Mesenchymal stem cell (in vitro differentiated cells and primary cell): ENCODE data around the gene ASTN2.

ENCODE experiments used
- DNase-seq: peaks from one replicate; pipeline ENCODE4 v3.0.0-alpha.2; 2013
- H2AFZ ChIP-seq: one replicate; pipeline ENCODE4 v1.6.1; 2013; ENCODE audit warnings: low read depth, mild to moderate bottlenecking, control low read depth, inconsistent platforms, low read length, moderate library complexity
- H2AK5ac ChIP-seq: 2 replicates; pipeline ENCODE4 v1.6.1; 2013; ENCODE audit warnings: low read length, moderate library complexity, mild to moderate bottlenecking, inconsistent platforms; ENCODE audit not compliant: severe bottlenecking
- H2BK120ac ChIP-seq: one replicate; pipeline ENCODE4 v1.6.1; 2013; ENCODE audit warnings: low read depth, mild to moderate bottlenecking, inconsistent platforms, low read length, moderate library complexity
- H2BK12ac ChIP-seq, 2 experiments: one replicate each; pipeline ENCODE4 v1.6.1; 2013; ENCODE audit warnings: inconsistent platforms in 2 of 2, low read length in 2 of 2, mild to moderate bottlenecking in 2 of 2, moderate library complexity in 2 of 2, control low read depth in 1 of 2
- H2BK15ac ChIP-seq: one replicate; pipeline ENCODE4 v1.6.1; 2013; ENCODE audit warnings: mild to moderate bottlenecking, low read depth, inconsistent platforms; ENCODE audit not compliant: poor library complexity, severe bottlenecking
- H2BK5ac ChIP-seq: 2 replicates; pipeline ENCODE4 v1.6.1; 2013; ENCODE audit warnings: low read depth, mild to moderate bottlenecking, low read length, control low read depth, inconsistent platforms; ENCODE audit not compliant: poor library complexity, severe bottlenecking
- H3K14ac ChIP-seq, 2 experiments: one replicate each; pipeline ENCODE4 v1.6.1; 2013; ENCODE audit warnings: inconsistent platforms in 2 of 2, low read length in 2 of 2, control low read depth in 1 of 2, mild to moderate bottlenecking in 1 of 2, moderate library complexity in 1 of 2
- H3K18ac ChIP-seq, 2 experiments: one replicate each; pipeline ENCODE4 v1.6.1; 2013; ENCODE audit warnings: inconsistent platforms in 2 of 2, low read length in 2 of 2, control low read depth in 1 of 2, low read depth in 1 of 2, mild to moderate bottlenecking in 1 of 2
- H3K23ac ChIP-seq, 2 experiments: one replicate each; pipeline ENCODE4 v1.6.1; 2013; ENCODE audit warnings: inconsistent platforms in 2 of 2, low read length in 2 of 2, mild to moderate bottlenecking in 2 of 2, moderate library complexity in 2 of 2, control low read depth in 1 of 2
- H3K27ac ChIP-seq: 2 replicates; pipeline ENCODE4 v1.5.1; 2013; ENCODE audit warnings: mild to moderate bottlenecking, moderate library complexity, low read length, control low read depth, inconsistent platforms; ENCODE audit not compliant: poor library complexity, severe bottlenecking
- H3K27me3 ChIP-seq, 2 experiments: 2 replicates each; pipeline versions ENCODE4 v1.6.1 to v1.7.0; 2013; ENCODE audit warnings: low read length in 2 of 2, mild to moderate bottlenecking in 2 of 2, moderate library complexity in 2 of 2, control low read depth in 1 of 2, inconsistent platforms in 1 of 2; ENCODE audit not compliant: control insufficient read depth in 1 of 2, insufficient read depth in 1 of 2
- H3K36me3 ChIP-seq, 2 experiments: 2 replicates each; pipeline versions ENCODE4 v1.6.1 to v1.7.0; 2013; ENCODE audit warnings: low read length in 2 of 2, control low read depth in 1 of 2, inconsistent platforms in 1 of 2, low read depth in 1 of 2, mild to moderate bottlenecking in 1 of 2; ENCODE audit not compliant: insufficient read depth in 2 of 2, control insufficient read depth in 1 of 2
- H3K4ac ChIP-seq, 2 experiments: one replicate each; pipeline ENCODE4 v1.6.1; 2013; ENCODE audit warnings: inconsistent platforms in 2 of 2, low read length in 2 of 2, mild to moderate bottlenecking in 2 of 2, moderate library complexity in 2 of 2, control low read depth in 1 of 2, low read depth in 1 of 2
- H3K4me1 ChIP-seq: 2 replicates; pipeline ENCODE4 v1.6.1; 2013; ENCODE audit warnings: low read depth, low read length, control low read depth; ENCODE audit not compliant: control insufficient read depth, insufficient read depth
- H3K4me2 ChIP-seq: 2 replicates; pipeline ENCODE4 v1.6.1; 2013; ENCODE audit warnings: low read length, mild to moderate bottlenecking, inconsistent platforms; ENCODE audit not compliant: poor library complexity, severe bottlenecking
- H3K4me3 ChIP-seq, 2 experiments: 2 replicates each; pipeline versions ENCODE4 v1.5.1 to v1.7.0; 2013; ENCODE audit warnings: low read length in 2 of 2, mild to moderate bottlenecking in 2 of 2, control low read depth in 1 of 2, low read depth in 1 of 2; ENCODE audit not compliant: insufficient read depth in 1 of 2
- H3K79me1 ChIP-seq: replicated peaks from 2 replicates; pipeline ENCODE4 v1.6.1; 2013; ENCODE audit warnings: mild to moderate bottlenecking, control low read depth, low read length, inconsistent platforms; ENCODE audit not compliant: poor library complexity, severe bottlenecking
- H3K9ac ChIP-seq: 2 replicates; pipeline ENCODE4 v1.7.0; 2013; ENCODE audit warnings: mild to moderate bottlenecking, low read length, moderate library complexity
- H3K9me3 ChIP-seq: 2 replicates; pipeline ENCODE4 v1.7.0; 2013; ENCODE audit warnings: mild to moderate bottlenecking, low read length; ENCODE audit not compliant: control insufficient read depth
- H4K8ac ChIP-seq: one replicate; pipeline ENCODE4 v1.6.1; 2013; ENCODE audit warnings: inconsistent platforms, mild to moderate bottlenecking, low read length, moderate library complexity
- H4K91ac ChIP-seq: one replicate; pipeline ENCODE4 v1.6.1; 2013; ENCODE audit warnings: mild to moderate bottlenecking, low read length, inconsistent platforms
- WGBS: methylation state at CpG from one replicate; pipeline ENCODE4 v1.1.7; 2013; ENCODE audit warnings: mixed read lengths; 5-methylcytosine and 5-hydroxymethylcytosine counted together

ASTN2 gene

GRCh38 chr9:117407436-117408022 is 7.3 kb downstream of the ASTN2 start:
- Histone ChIP-seq H2AK5ac (no peak overlapping the region), H3K4me1 (no peaks in the 10 kb centered on the region), H3K9me3 (no peaks in the 10 kb centered on the region), H4K8ac (no peak overlapping the region), H3K4me3 (no peak overlapping the region), H3K79me1 (no peaks in the 10 kb centered on the region), H4K91ac (no peak overlapping the region), H3K18ac (no peak overlapping the region), H3K27ac (no peak overlapping the region), H2AFZ (no peak overlapping the region), H3K27me3 (peaks cover 25 to 40% of the 10 kb centered on the region in 2 experiments), H3K4me2 (no peak overlapping the region), H2BK12ac (no peak overlapping the region), H2BK120ac (no peak overlapping the region), H3K23ac (no peak overlapping the region), H3K9ac (no peak overlapping the region), H3K14ac (no peak overlapping the region), H2BK15ac (no peak overlapping the region), H2BK5ac (no peak overlapping the region), H3K4ac (no peak overlapping the region), H3K36me3 (no peaks in the 10 kb centered on the region)
- 54% methylated on average over 2 of the region's 2 CpGs for WGBS
- no peak for DNase-seq

DNA sequence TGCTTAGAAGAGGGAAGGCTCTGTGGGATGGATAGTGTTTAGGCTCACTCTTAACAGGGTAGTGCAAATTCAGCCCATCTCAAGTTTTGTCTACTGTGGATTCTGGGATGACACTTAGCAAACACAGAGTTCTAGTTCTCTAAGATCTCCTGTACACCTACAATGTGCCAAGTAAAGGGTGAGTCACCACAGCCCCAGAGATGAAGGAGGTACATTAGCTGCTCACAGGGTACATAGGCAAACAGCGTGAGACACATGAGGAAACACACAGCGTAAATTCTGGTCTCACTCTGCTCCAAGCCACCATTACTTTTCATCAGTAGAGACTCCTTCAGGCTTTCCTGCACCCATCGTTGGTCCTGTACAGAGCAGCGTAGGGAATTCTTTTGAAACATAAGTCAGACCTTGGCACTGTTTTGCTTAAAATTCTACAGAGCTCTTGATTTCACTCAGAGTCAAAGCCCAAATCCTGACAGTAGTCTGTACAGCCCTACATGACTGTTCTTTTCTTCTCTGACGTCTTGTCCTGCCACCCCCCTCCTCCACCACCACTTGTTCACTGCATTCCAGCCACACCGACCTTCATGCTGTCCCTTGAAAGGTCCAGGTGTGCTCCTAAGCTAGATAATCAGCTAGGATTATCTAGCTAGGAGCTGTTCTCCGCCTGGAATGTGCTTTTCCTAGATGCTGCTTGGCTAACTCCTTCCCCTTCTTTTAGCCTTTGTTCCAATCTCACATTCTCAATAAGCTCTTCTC is 8.7 kb downstream of the ASTN2 start:
- Histone ChIP-seq H3K18ac (no peak overlapping the region), H2BK15ac (no peak overlapping the region), H3K4me2 (no peak overlapping the region), H3K23ac (no peak overlapping the region), H3K4me3 (no peak overlapping the region), H3K4me1 (no peaks in the 10 kb centered on the region), H3K14ac (no peak overlapping the region), H2AFZ (no peak overlapping the region), H3K9me3 (no peaks in the 10 kb centered on the region), H3K36me3 (no peaks in the 10 kb centered on the region), H2BK12ac (no peak overlapping the region), H2AK5ac (no peak overlapping the region), H2BK120ac (no peak overlapping the region), H3K9ac (no peak overlapping the region), H3K79me1 (no peaks in the 10 kb centered on the region), H3K4ac (no peak overlapping the region), H3K27ac (no peak overlapping the region), H4K8ac (no peak overlapping the region), H2BK5ac (no peak overlapping the region), H4K91ac (no peak overlapping the region), H3K27me3 (peaks cover 13 to 33% of the 10 kb centered on the region in 2 experiments)
- no peak for DNase-seq
- WGBS, result 75% methylated on average over 7 of the region's 7 CpGs

GRCh38 chr9:117403848-117404247 is 11.0 kb downstream of the ASTN2 start:
- H3K4me1 ChIP-seq, result no peaks in the 10 kb centered on the region
- no peak for DNase-seq
- H2AFZ ChIP-seq, result no peak overlapping the region
- H4K91ac ChIP-seq, result no peak overlapping the region
- H3K9ac ChIP-seq, result no peak overlapping the region
- H3K9me3 ChIP-seq, result no peaks in the 10 kb centered on the region
- no peak overlapping the region for H3K18ac ChIP-seq
- H2AK5ac ChIP-seq, result no peak overlapping the region
- H4K8ac ChIP-seq, result no peak overlapping the region
- WGBS, result 80% methylated on average over 1 of the region's 2 CpGs
- no peak overlapping the region for H3K4me2 ChIP-seq
- no peaks in the 10 kb centered on the region for H3K36me3 ChIP-seq
- H2BK5ac ChIP-seq, result no peak overlapping the region
- no peak overlapping the region for H2BK15ac ChIP-seq
- no peak overlapping the region for H3K4ac ChIP-seq
- H2BK120ac ChIP-seq, result no peak overlapping the region
- H3K79me1 ChIP-seq, result no peaks in the 10 kb centered on the region
- no peak overlapping the region for H3K27ac ChIP-seq
- no peak overlapping the region for H2BK12ac ChIP-seq
- H3K23ac ChIP-seq, result no peak overlapping the region
- H3K14ac ChIP-seq, result no peak overlapping the region
- H3K4me3 ChIP-seq, result no peak overlapping the region
- H3K27me3 ChIP-seq, result peaks cover 4 to 24% of the 10 kb centered on the region in 2 experiments

- no peak overlapping the region for H4K8ac ChIP-seq
- no peak overlapping the region for H3K14ac ChIP-seq
- no peak overlapping the region for H4K91ac ChIP-seq
- no peak overlapping the region for H3K9ac ChIP-seq
- no peak overlapping the region for H3K4me2 ChIP-seq
- peaks cover 4 to 21% of the 10 kb centered on the region in 2 experiments for H3K27me3 ChIP-seq
- H3K79me1 ChIP-seq, result no peaks in the 10 kb centered on the region
- H3K36me3 ChIP-seq, result no peaks in the 10 kb centered on the region
- no peak overlapping the region for H3K18ac ChIP-seq
- no peak overlapping the region for H3K23ac ChIP-seq
- H3K9me3 ChIP-seq, result no peaks in the 10 kb centered on the region
- H2BK12ac ChIP-seq, result no peak overlapping the region
- H2BK15ac ChIP-seq, result no peak overlapping the region
- no peak overlapping the region for H2BK5ac ChIP-seq
- no peaks in the 10 kb centered on the region for H3K4me1 ChIP-seq
- H2AK5ac ChIP-seq, result no peak overlapping the region
- H2BK120ac ChIP-seq, result no peak overlapping the region
- no peak overlapping the region for H3K4me3 ChIP-seq
- H3K27ac ChIP-seq, result no peak overlapping the region
- H3K4ac ChIP-seq, result no peak overlapping the region
- H2AFZ ChIP-seq, result no peak overlapping the region
- WGBS, result 48% methylated on average over 5 of the region's 6 CpGs
- DNase-seq, result no peak
These were observed 11.4 kb downstream of the ASTN2 start for GRCh38 chr9:117403403-117403811.
